Occipital lobe (tissue), 2 donors: Measurements from ENCODE around the gene DMRTB1. TPM values are rescaled to one million over a fixed set of nuclear protein-coding genes. Genes with fewer than 3 reads are reported as not detected.

Source experiments
- DNase-seq: peaks from one replicate; lab custom pipeline; 2025; lab: John Stamatoyannopoulos, UW
- total RNA-seq: library from RNA; depleted of rRNA; stranded (reverse); fragments of >200 nt; gene quantifications from one replicate; pipeline ENCODE4 v1.2.3, GENCODE V29; 2014

The DMRTB1 gene
- total RNA-seq, 1 donor from 2014 or later, result not detected

GRCh38 chr1:53485478-53486394, 26.5 kb downstream of the DMRTB1 start:
- no peak for DNase-seq

GRCh38 chr1:53486395-53487026, 27.3 kb downstream of the DMRTB1 start:
- DNase-seq, result no peak

- DNase-seq, result no peak
These were observed 31.2 kb downstream of the DMRTB1 start for GRCh38 chr1:53490351-53490750.

- DNase-seq, result no peak
These were observed 36.6 kb downstream of the DMRTB1 start for GRCh38 chr1:53495633-53496345.

- DNase-seq, result no peak
These were observed 39.4 kb downstream of the DMRTB1 start for GRCh38 chr1:53498555-53499131.

GRCh38 chr1:53499257-53500203, 40.3 kb downstream of the DMRTB1 start:
- no peak for DNase-seq

GRCh38 chr1:53500204-53501064, 41.2 kb downstream of the DMRTB1 start:
- no peak for DNase-seq

- DNase-seq, result no peak
These were observed 42.1 kb downstream of the DMRTB1 start for GRCh38 chr1:53501065-53502005.

GRCh38 chr1:53502641-53503432, 43.6 kb downstream of the DMRTB1 start:
- DNase-seq, result no peak

- no peak for DNase-seq
These were observed 44.4 kb downstream of the DMRTB1 start for GRCh38 chr1:53503433-53504217.

GRCh38 chr1:53504901-53505300, 45.7 kb downstream of the DMRTB1 start:
- DNase-seq, result no peak

GRCh38 chr1:53505401-53505800, 46.2 kb downstream of the DMRTB1 start:
- no peak for DNase-seq

GRCh38 chr1:53505891-53506290, 46.7 kb downstream of the DMRTB1 start:
- no peak for DNase-seq

GRCh38 chr1:53506355-53507050, 47.3 kb downstream of the DMRTB1 start:
- no peak for DNase-seq

- DNase-seq, result no peak
These were observed 48.1 kb downstream of the DMRTB1 start for GRCh38 chr1:53507116-53507820.
